AG09309 (cell line): Measurements from ENCODE around the gene C1orf94.

Source experiments
- DNase-seq: peaks from one replicate; pipeline ENCODE4 v3.0.0-alpha.2; 2010; ENCODE audit warnings: low read depth
- H3K4me3 ChIP-seq: 2 replicates; pipeline ENCODE4 v1.5.1; 2011; ENCODE audit warnings: mild to moderate bottlenecking, low read depth, low read length, moderate library complexity; ENCODE audit not compliant: control insufficient read depth
- TF ChIP-seq, protein P1 (sequence below): IDR thresholded peaks from 2 replicates; pipeline ENCODE4 v1.5.1; 2011; ENCODE audit warnings: mild to moderate bottlenecking, low read depth, low read length, inconsistent platforms; ENCODE audit not compliant: insufficient read depth, control insufficient read depth; ENCODE audit errors: missing control alignments

Gene C1orf94

DNA sequence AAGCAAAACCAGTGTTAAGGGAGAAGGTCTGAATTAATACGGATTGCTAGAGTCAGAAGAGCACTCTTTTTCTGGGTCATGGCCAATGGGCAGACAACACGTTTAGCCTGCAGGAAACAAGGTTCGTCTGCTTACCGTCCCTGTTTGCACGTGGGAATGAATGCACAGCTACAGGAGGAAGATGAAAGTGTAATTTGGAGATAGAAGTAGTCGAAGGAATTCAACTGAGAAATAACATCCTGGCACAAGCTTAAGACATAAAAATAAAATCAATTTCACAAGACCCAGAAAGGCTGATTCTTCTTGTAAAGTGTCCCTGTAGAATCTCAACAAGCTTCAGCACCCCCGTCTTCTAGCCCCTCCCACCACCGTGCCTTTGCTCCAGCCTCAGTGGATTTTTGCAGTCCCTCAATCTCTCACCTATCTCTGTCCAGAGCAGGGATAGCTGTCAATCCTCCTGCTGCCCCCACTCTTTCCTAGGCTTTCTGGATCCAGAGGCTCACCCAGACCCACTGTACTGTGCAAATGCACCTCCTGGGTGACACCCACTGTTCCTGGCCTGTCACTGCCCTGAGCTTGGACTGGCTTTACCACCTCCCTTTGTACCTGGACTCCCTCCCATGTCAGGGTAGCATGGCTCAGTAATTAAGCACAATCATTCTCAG is 60.6 kb downstream of the C1orf94 start:
- TF ChIP-seq, protein P1, sequence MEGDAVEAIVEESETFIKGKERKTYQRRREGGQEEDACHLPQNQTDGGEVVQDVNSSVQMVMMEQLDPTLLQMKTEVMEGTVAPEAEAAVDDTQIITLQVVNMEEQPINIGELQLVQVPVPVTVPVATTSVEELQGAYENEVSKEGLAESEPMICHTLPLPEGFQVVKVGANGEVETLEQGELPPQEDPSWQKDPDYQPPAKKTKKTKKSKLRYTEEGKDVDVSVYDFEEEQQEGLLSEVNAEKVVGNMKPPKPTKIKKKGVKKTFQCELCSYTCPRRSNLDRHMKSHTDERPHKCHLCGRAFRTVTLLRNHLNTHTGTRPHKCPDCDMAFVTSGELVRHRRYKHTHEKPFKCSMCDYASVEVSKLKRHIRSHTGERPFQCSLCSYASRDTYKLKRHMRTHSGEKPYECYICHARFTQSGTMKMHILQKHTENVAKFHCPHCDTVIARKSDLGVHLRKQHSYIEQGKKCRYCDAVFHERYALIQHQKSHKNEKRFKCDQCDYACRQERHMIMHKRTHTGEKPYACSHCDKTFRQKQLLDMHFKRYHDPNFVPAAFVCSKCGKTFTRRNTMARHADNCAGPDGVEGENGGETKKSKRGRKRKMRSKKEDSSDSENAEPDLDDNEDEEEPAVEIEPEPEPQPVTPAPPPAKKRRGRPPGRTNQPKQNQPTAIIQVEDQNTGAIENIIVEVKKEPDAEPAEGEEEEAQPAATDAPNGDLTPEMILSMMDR, result no peak
- H3K4me3 ChIP-seq, result no peak overlapping the region
- DNase-seq, result no peak

DNA sequence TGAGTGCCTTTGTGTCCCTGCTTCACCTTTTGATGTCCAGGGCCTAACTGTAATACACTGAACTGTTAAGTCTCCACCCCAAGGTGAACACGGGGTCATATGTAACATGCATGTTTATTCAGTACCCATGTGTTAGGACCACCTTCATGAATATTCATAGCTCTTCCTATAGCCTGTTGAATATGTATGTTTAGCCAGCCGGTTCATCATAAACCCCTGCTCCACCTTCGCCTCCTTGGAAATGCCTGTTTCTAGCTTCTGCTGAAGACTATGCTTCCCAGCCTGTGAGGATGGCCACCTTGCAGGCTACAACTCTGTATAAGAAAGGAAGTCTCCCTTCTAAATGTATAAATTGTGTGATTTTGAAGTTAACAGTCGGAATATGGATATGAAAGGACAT is 69.3 kb downstream of the C1orf94 start:
- TF ChIP-seq, protein P1, result no peak
- DNase-seq, result no peak
- no peak overlapping the region for H3K4me3 ChIP-seq

DNA sequence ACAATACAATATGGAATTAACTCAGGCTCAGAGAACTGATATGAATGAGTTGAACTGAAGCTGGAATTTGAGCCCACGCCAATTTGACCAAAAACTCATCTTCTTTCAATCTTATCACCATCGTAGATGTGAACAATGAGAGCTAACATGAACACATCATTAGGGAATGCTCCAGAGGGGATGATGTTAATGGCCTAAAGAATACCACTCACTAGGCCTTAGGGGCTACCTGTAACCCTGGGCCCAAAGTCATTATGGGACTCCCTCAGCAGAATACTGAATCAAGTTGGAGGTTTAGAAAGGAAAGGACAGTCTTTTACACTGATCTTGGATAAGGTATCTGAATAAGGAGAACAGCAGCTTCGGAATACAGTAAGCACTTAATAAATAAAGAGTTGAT is 73.6 kb downstream of the C1orf94 start:
- TF ChIP-seq, protein P1, result no peak
- H3K4me3 ChIP-seq, result no peak overlapping the region
- DNase-seq, result no peak

DNA sequence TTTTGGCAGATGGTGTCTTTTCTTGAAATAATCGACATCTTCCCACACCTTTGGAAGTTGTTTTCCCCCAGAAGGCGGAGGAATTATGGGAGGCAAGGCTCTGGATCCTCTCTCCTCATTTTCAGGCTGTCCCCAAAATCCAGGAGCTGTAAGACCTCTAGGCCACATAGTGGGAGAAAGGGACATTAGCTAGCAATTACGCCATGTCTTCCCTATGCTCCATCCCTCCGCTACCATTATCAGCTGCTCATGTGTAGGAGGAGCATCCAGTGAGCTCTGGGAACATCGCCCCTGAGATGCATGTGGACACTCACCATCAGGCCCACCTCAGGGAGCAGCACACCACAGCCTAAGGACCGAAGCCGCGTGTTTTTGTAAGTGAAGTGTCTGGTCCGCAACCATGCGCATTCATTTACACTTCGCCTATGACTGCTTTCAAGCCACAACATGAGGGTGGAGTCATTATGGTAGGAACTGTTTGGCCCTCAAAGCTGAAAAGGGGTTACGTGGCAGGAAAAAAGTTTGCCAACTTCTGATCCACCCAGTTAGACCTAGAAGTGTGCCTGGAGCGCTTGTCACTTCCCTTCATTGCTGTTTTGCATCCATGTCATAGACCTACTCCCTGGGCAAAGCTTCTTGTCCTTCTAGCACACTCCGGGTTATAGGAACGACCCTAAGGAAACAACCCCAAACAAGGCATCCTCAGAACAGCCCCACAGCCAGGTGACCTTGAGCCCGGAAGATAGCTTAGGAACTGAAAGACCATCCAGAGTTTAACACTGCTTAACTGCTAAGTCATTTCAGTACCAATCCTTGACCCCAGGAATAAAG is 85.5 kb downstream of the C1orf94 start:
- no peak overlapping the region for H3K4me3 ChIP-seq
- TF ChIP-seq, protein P1, result no peak
- DNase-seq, result no peak

DNA sequence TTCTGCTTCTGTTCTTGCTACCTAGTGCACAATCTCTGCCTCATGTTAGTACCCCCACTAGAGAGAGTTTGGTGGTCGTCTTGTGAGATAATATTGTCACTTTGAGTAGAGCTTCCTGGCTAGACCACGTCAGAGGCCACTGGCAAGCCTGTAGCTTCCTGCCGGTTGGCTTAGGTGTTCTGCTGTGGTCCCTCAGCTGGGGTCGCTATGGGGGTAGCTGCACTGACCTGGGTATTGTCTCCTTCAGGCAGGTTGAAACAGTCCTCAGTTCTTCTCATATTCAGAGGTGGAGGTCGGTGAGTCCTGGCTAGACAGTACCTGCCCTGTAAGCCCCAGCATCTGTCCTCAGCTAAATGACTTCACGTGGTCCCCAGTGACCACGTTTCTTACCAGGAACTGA is 86.2 kb downstream of the C1orf94 start:
- DNase-seq, result no peak
- TF ChIP-seq, protein P1, result no peak
- H3K4me3 ChIP-seq, result no peak overlapping the region

DNA sequence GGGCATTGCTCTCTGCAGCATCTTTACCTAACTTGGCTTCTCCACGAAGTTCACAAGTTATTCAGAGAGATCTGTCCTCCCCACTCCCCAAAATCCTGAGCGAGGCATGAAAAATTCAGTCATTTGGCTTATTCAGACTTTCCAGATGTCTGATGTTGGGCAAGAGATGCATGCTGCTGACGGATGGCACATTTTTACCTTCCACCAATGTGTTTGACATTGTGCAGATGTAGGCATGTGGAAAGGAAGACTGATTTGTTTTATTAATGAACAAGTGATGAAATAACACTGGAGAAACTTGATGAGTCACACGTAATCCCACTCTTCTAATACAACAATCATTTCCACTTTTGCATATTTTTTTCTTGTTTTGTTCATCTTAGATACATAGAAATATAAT is 86.7 kb downstream of the C1orf94 start:
- no peak for DNase-seq
- no peak overlapping the region for H3K4me3 ChIP-seq
- TF ChIP-seq, protein P1, result no peak

DNA sequence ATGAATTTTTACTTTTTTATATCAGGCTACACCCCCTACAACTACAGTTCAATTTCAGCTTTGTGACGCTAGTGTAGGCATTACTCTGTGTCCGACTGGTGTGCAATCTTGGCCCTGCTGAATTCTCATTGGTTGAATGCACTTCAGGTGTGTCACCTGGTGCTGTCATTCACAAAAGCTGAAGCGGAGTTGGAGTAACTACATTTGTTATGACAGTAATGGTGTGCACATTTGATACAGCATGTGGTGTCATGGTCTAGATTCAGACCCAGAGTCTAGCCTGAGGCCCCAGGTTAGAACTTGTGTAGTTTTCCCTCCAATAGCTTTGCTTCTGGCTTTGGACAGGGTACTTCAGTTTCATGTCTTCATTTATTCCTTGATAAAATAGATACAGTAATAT is 88.7 kb downstream of the C1orf94 start:
- no peak for DNase-seq
- TF ChIP-seq, protein P1, result no peak
- H3K4me3 ChIP-seq, result no peak overlapping the region
